ENCODE results near the gene POLRMT.
"Not testable (repeated sequence)": the region's sequence is repeated elsewhere in the genome, so short reads cannot be mapped to it uniquely, and the experiment has no call there.

- TF ChIP-seq GLI2 (tag by site-specific recombination; IDR thresholded peaks at IDR 0.05; ENCODE audit: borderline replicate concordance, low read depth); ZIC2 (tag by site-specific recombination; IDR thresholded peaks at IDR 0.05); YY1 (tag by site-specific recombination; IDR thresholded peaks at IDR 0.05); CTCF (tag by site-specific recombination; IDR thresholded peaks at IDR 0.05); ZNF398 (tag by site-specific recombination; IDR thresholded peaks at IDR 0.05); ZBTB49 (tag by site-specific recombination; IDR thresholded peaks at IDR 0.05; ENCODE audit: low read depth); ZSCAN18 (tag by site-specific recombination; IDR thresholded peaks at IDR 0.05): not testable (repeated sequence)
Observed at GRCh38 chr19:605061-605971, 28.0 kb downstream of the POLRMT start.
